ENCODE results near the gene CDK5. TPM values are rescaled to one million over a fixed set of nuclear protein-coding genes. Genes with fewer than 3 reads are reported as not detected.

Gene CDK5
- total and polyA plus RNA-seq, 9 of the 15 experiments (the other 6 are each of a cell fraction or from before 2014, with no cell fraction given), result 3.2 to 38.0 (median 27.5) TPM

GRCh38 chr7:151051108-151051507 is 6.6 kb downstream of the CDK5 start (continued):
- TF ChIP-seq FOXA3 (CRISPR knock-in tag; conservative IDR thresholded peaks at IDR 0.05 in 1 of 2, IDR thresholded peaks at IDR 0.05 in 1 of 2) (no peak), SP2 (IDR thresholded peaks at IDR 0.05; ENCODE audit: extremely low read depth, low read depth, low read length, poor library complexity, severe bottlenecking) (no peak), NR3C1 (CRISPR knock-in tag; IDR thresholded peaks at IDR 0.05) (no peak), SREBF1 (IDR thresholded peaks at IDR 0.05; ENCODE audit: borderline replicate concordance, low read depth, low read length) (no peak), GABPB1 (CRISPR knock-in tag; IDR thresholded peaks at IDR 0.05) (no peak), CLOCK (CRISPR knock-in tag; IDR thresholded peaks at IDR 0.05; ENCODE audit: borderline replicate concordance) (no peak), KLF13 (tag; IDR thresholded peaks at IDR 0.05; ENCODE audit: borderline replicate concordance, low read depth) (no peak), HNRNPL (IDR thresholded peaks at IDR 0.05; ENCODE audit: low read depth, low read length) (peak; percentile 55; the same call in 1 of the 2 replicates), CTCF (IDR thresholded peaks at IDR 0.05 in 2 of 3, conservative IDR thresholded peaks at IDR 0.05 in 1 of 3; ENCODE audit: insufficient read depth in 2 of 3, low read depth in 1 of 3, low read length in 3 of 3) (no peak), PML (IDR thresholded peaks at IDR 0.05; ENCODE audit: low read length) (no peak), MCM7 (IDR thresholded peaks at IDR 0.05) (no peak), ZBTB33 (CRISPR knock-in tag; IDR thresholded peaks at IDR 0.05) (peak; percentile 95), ERF (CRISPR knock-in tag; IDR thresholded peaks at IDR 0.05) (no peak), THRA (IDR thresholded peaks at IDR 0.05) (no peak)
- TF ChIP-seq, protein P1, sequence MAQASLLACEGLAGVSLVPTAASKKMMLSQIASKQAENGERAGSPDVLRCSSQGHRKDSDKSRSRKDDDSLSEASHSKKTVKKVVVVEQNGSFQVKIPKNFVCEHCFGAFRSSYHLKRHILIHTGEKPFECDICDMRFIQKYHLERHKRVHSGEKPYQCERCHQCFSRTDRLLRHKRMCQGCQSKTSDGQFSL (CRISPR knock-in tag; IDR thresholded peaks at IDR 0.05), result no peak
- TF ChIP-seq, protein P1 (tag; IDR thresholded peaks at IDR 0.05), result no peak
- TF ChIP-seq, protein P2, sequence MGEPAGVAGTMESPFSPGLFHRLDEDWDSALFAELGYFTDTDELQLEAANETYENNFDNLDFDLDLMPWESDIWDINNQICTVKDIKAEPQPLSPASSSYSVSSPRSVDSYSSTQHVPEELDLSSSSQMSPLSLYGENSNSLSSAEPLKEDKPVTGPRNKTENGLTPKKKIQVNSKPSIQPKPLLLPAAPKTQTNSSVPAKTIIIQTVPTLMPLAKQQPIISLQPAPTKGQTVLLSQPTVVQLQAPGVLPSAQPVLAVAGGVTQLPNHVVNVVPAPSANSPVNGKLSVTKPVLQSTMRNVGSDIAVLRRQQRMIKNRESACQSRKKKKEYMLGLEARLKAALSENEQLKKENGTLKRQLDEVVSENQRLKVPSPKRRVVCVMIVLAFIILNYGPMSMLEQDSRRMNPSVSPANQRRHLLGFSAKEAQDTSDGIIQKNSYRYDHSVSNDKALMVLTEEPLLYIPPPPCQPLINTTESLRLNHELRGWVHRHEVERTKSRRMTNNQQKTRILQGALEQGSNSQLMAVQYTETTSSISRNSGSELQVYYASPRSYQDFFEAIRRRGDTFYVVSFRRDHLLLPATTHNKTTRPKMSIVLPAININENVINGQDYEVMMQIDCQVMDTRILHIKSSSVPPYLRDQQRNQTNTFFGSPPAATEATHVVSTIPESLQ (CRISPR knock-in tag; IDR thresholded peaks at IDR 0.05), result no peak

Measured in K562 (cell line).